HL-60/S4 treated with retinoic acid at 250 ng/mL for 4 days and 3 days (cell line): Measurements from ENCODE around the gene PCDHGA1.
"Not testable (repeated sequence)": the region's sequence is repeated elsewhere in the genome, so short reads cannot be mapped to it uniquely, and the experiment has no call there.

Source experiments
- in situ Hi-C: fragments of 300-500 bp; cut with MboI; formaldehyde crosslinking; loops from 2 replicates; pipeline ENCODE4 v1.7.0; 2022; ENCODE audit warnings: low sequenced_read_pairs

Gene PCDHGA1

GRCh38 chr5:141409598-141410306 is 79.4 kb downstream of the PCDHGA1 start:
- in situ Hi-C loops, result no loop called here

GRCh38 chr5:141411575-141411974 is 81.3 kb downstream of the PCDHGA1 start:
- in situ Hi-C loops, result no loop called here

- in situ Hi-C loops, result no loop called here
These were observed 82.7 kb downstream of the PCDHGA1 start, which contains the start of gene PCDHGA10 for GRCh38 chr5:141412854-141413539. Gene PCDHGA10, plus strand, starts transcription at chr5:141412987. Its CDS starts 189 bp downstream, at chr5:141413176.

DNA sequence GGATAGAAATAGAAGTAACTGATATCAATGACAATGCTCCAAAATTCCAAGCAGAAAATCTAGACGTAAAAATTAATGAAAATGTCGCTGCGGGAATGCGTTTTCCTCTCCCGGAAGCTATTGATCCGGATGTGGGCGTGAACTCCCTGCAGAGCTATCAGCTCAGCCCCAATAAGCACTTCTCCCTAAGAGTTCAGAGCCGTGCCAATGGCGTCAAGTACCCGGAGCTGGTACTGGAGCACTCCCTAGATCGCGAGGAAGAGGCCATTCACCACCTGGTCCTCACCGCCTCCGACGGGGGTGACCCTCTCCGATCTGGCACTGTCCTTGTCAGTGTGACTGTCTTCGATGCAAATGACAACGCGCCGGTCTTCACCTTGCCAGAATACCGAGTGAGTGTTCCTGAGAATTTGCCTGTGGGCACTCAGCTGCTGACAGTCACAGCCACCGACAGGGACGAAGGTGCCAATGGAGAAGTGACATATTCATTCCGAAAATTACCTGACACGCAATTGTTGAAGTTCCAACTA is 83.3 kb downstream of the PCDHGA1 start:
- in situ Hi-C loops, result no loop called here

GRCh38 chr5:141414548-141415274 is 84.4 kb downstream of the PCDHGA1 start:
- in situ Hi-C loops, result not testable (repeated sequence)

DNA sequence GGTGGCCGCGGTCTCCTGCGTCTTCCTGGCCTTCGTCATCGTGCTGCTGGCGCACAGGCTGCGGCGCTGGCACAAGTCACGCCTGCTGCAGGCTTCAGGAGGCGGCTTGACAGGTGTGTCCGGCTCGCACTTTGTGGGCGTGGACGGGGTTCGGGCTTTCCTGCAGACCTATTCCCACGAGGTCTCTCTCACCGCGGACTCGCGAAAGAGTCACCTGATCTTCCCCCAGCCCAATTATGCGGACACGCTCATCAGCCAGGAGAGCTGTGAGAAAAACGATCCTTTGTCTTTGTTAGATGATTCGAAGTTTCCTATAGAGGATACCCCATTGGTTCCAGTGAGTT is 84.9 kb downstream of the PCDHGA1 start:
- in situ Hi-C loops, result not testable (repeated sequence)

DNA sequence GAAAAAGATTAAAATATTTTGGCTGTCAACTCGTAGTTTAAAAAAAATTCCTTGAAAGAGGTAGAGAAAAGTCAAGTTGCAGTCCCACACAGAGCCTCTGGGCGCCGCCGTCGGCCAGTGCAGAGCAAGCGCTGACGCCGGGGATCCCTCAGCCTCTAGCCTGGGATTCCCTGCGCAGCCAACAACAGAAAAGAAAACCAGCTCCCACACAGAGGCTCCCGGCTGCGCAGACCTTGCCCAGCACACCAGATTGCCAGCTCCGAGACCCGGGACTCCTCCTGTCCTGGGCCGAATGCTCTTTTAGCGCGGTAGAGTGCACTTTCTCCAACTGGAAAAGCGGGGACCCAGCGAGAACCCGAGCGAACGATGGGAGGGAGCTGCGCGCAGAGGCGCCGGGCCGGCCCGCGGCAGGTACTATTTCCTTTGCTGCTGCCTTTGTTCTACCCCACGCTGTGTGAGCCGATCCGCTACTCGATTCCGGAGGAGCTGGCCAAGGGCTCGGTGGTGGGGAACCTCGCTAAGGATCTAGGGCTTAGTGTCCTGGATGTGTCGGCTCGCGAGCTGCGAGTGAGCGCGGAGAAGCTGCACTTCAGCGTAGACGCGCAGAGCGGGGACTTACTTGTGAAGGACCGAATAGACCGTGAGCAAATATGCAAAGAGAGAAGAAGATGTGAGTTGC is 87.3 kb downstream of the PCDHGA1 start, which contains the start of gene PCDHGB7:
PCDHGB7 (plus strand) TSS at position 184 of the 679 bp plus-strand sequence; CDS start at position 367, 183 bp downstream.
- in situ Hi-C loops, result not testable (repeated sequence)

GRCh38 chr5:141419074-141419880 is 89.0 kb downstream of the PCDHGA1 start:
- in situ Hi-C loops, result no loop called here

DNA sequence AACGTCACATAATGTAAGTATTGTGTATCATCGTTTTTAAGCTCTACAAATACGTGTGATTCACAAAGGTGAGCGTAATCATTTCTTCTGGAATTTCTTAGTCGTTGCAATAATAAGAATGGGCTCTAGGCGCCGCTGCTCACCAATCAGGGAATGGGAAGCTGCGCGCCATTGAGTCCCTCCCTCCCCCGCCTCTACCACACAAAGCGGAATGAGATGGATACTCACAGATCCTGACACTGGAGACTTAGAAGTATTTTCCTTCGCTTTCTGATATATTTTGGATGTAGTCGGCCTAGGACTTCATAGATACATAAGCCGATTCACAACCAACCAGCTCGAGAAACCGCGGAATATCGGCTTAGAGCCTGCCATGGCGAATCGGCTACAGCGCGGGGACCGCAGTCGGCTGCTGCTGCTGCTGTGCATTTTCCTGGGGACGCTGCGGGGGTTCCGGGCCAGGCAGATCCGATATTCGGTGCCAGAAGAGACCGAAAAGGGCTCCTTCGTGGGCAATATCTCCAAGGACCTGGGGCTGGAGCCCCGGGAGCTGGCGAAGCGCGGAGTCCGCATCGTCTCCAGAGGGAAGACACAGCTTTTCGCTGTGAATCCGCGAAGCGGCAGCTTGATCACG is 90.7 kb downstream of the PCDHGA1 start, which contains the start of gene PCDHGA11:
PCDHGA11 (plus strand) TSS at position 197 of the 634 bp plus-strand sequence; CDS start at position 374, 177 bp downstream.
- in situ Hi-C loops, result no loop called here

DNA sequence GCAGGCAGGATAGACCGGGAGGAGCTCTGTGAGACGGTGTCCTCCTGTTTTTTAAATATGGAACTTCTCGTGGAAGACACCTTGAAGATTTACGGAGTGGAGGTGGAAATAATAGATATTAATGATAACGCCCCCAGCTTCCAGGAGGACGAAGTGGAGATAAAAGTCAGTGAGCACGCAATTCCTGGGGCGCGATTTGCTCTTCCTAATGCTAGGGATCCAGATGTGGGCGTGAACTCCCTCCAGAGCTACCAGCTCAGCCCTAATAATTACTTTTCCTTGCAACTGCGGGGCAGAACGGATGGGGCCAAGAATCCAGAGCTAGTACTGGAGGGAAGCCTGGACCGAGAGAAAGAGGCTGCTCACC is 91.2 kb downstream of the PCDHGA1 start:
- in situ Hi-C loops, result no loop called here

GRCh38 chr5:141422742-141423291 is 92.5 kb downstream of the PCDHGA1 start:
- in situ Hi-C loops, result no loop called here

- in situ Hi-C loops, result no loop called here
These were observed 97.6 kb downstream of the PCDHGA1 start for GRCh38 chr5:141427783-141428426.

GRCh38 chr5:141430332-141431113 is 100.2 kb downstream of the PCDHGA1 start, which contains the start of gene PCDHGA12:
Gene PCDHGA12, plus strand, starts transcription at chr5:141430507. Its CDS starts 253 bp downstream, at chr5:141430760.
- in situ Hi-C loops, result no loop called here

DNA sequence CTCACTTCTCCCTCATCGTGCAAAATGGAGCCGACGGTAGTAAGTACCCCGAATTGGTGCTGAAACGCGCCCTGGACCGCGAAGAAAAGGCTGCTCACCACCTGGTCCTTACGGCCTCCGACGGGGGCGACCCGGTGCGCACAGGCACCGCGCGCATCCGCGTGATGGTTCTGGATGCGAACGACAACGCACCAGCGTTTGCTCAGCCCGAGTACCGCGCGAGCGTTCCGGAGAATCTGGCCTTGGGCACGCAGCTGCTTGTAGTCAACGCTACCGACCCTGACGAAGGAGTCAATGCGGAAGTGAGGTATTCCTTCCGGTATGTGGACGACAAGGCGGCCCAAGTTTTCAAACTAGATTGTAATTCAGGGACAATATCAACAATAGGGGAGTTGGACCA is 101.0 kb downstream of the PCDHGA1 start:
- in situ Hi-C loops, result no loop called here

DNA sequence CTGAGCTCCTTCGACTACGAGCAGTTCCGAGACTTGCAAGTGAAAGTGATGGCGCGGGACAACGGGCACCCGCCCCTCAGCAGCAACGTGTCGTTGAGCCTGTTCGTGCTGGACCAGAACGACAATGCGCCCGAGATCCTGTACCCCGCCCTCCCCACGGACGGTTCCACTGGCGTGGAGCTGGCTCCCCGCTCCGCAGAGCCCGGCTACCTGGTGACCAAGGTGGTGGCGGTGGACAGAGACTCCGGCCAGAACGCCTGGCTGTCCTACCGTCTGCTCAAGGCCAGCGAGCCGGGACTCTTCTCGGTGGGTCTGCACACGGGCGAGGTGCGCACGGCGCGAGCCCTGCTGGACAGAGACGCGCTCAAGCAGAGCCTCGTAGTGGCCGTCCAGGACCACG is 102.0 kb downstream of the PCDHGA1 start:
- in situ Hi-C loops, result not testable (repeated sequence)

DNA sequence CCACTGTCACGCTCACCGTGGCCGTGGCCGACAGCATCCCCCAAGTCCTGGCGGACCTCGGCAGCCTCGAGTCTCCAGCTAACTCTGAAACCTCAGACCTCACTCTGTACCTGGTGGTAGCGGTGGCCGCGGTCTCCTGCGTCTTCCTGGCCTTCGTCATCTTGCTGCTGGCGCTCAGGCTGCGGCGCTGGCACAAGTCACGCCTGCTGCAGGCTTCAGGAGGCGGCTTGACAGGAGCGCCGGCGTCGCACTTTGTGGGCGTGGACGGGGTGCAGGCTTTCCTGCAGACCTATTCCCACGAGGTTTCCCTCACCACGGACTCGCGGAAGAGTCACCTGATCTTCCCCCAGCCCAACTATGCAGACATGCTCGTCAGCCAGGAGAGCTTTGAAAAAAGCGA is 102.4 kb downstream of the PCDHGA1 start:
- in situ Hi-C loops, result not testable (repeated sequence)

DNA sequence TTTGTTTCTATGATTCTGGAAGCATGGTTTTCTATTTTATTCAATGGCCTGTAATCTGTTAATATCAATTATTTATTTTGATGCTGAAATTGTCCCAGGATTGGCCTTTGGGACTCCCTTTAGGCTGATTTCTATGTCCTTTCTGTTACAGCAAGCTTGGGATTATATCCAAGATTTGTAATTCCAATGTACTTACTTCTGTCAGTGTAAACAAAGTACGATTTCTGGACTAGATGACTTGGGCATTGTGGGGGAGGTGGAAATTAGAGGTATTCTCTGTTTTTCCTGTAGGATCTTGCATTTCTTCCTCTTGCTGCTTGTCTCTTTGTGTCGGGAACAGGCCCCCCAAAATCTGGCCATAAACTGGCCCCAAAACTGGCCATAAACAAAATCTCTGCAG is 103.7 kb downstream of the PCDHGA1 start:
- in situ Hi-C loops, result no loop called here

GRCh38 chr5:141437221-141437620 is 106.9 kb downstream of the PCDHGA1 start:
- in situ Hi-C loops, result no loop called here
